AG08395 (cell line): Measurements from ENCODE around the gene GRIP1.
A peak's percentile ranks its signal among the peaks of the same experiment; 100 is the strongest.

Experiments used
- DNase-seq: peaks from one replicate; pipeline ENCODE4 v3.0.0; 2012; ENCODE audit warnings: mixed read lengths, low spot score

Gene GRIP1, protein sequence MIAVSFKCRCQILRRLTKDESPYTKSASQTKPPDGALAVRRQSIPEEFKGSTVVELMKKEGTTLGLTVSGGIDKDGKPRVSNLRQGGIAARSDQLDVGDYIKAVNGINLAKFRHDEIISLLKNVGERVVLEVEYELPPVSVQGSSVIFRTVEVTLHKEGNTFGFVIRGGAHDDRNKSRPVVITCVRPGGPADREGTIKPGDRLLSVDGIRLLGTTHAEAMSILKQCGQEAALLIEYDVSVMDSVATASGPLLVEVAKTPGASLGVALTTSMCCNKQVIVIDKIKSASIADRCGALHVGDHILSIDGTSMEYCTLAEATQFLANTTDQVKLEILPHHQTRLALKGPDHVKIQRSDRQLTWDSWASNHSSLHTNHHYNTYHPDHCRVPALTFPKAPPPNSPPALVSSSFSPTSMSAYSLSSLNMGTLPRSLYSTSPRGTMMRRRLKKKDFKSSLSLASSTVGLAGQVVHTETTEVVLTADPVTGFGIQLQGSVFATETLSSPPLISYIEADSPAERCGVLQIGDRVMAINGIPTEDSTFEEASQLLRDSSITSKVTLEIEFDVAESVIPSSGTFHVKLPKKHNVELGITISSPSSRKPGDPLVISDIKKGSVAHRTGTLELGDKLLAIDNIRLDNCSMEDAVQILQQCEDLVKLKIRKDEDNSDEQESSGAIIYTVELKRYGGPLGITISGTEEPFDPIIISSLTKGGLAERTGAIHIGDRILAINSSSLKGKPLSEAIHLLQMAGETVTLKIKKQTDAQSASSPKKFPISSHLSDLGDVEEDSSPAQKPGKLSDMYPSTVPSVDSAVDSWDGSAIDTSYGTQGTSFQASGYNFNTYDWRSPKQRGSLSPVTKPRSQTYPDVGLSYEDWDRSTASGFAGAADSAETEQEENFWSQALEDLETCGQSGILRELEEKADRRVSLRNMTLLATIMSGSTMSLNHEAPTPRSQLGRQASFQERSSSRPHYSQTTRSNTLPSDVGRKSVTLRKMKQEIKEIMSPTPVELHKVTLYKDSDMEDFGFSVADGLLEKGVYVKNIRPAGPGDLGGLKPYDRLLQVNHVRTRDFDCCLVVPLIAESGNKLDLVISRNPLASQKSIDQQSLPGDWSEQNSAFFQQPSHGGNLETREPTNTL

DNA sequence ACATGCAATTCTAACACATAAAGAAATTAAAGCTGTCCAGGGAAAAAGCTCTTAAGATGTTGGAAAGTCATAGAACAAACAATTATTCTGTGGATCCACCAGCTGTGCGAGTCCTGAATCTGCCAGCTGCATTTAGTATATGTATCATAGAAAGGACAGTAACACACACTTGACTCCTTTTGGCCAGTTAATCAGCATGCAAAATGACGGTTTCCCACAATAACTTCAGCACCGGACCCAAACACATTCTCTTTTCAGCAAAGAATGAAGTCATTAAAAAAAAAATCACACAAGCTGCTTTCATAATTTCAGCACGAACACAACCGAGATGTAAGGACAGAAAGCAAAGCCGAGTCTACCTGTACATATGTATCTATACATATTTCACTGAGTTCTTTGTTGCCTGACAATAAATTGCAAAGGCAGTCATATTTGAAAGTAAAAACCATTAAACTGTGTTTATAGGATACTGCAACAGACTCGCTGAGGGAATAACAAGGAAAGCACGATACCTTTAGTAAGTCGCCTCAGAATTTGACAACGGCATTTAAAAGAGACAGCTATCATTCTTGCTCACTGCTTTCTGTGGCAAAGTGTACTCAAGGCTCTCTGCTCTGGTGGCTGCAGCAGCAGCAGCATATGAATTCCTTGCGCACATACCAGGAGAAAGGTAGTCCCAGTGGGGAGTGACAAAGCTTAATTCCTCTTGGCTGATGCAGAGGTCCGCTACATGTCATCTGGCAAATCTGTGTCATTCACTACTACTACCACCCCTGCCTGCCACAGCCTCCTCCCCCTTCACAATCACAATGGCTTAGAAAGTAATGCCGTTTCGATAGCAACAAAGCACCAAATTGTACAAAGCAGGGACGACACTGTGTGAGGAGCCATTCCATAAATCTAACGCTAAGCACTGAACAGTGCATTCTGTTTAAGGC lies at the start of gene GRIP1:
GRIP1 (minus strand) TSS at position 739 of the 938 bp plus-strand sequence; CDS start at position 567, 172 bp downstream.
- no peak for DNase-seq

- DNase-seq, result no peak
Measured at GRCh38 chr12:66726556-66726955, 47.7 kb upstream of the GRIP1 start.

GRCh38 chr12:66725031-66725430 lies 46.2 kb upstream of the GRIP1 start:
- no peak for DNase-seq

- DNase-seq, result no peak
Measured at GRCh38 chr12:66724616-66725015, 45.7 kb upstream of the GRIP1 start.

DNA sequence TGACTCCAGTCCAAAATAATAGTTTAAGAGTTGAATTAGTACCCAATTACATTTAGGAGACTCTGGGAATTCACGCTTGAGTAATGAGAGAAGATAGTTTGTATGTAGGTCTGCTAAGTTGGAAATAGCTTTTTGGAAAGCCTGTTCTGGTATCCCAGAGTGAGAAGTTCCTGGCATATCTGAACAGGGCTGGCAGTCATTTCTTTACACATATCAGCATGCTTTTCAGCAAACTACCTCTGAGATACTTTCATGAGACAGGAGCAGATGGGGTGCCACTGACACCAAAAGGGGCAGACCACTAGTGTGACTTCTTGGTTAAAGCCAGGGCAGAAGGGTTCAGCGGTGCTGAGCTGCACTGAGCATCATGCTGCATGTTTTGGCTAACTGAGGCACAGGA lies 45.1 kb upstream of the GRIP1 start:
- DNase-seq, result no peak

DNA sequence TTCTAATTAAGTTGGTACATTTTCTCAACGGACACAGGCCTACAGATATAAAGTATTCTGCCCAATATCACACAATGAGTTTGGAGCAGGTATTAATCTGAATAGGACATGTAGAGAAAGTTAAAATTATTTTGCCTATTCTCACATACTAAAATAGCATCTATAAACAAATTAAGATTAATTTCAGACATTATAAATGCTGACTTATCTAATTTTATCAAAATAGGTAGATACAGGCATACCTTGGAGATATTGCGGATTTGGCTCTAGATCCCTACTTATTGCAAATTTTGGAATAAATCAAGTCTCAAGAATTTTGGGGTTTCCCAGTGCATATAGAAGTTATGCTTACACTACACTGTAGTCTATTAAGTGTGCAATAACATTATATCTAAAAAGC lies 41.0 kb upstream of the GRIP1 start:
- DNase-seq, result no peak

DNA sequence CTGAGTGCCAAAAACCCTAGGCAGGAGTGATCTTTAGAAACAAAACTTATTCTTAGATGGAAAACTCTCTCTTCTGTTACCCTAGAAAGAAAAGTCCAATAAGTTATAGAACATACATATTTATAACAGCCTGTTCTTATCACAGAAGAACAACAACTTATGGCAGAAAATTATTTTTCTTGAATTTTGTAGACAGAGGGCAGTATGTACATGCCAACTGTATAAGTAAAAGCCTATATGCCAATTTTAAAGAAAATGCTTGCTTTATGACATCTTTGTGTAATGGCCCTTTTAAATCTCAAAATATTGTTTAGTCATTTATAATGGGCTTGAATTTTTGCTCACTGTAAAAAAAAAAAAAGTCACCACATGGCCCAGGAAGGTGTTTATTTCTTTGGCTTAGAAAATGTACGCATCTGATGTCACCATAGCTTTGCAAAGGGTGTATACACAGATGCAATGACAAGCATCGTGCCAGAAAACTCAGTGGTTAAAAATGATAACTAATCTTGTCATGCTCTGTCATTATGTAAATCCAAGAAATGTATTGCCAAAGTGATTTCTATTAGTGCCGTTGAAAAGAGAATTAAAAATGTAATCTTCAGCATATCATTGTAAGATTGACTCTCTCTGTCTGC lies 38.3 kb upstream of the GRIP1 start:
- no peak for DNase-seq

DNA sequence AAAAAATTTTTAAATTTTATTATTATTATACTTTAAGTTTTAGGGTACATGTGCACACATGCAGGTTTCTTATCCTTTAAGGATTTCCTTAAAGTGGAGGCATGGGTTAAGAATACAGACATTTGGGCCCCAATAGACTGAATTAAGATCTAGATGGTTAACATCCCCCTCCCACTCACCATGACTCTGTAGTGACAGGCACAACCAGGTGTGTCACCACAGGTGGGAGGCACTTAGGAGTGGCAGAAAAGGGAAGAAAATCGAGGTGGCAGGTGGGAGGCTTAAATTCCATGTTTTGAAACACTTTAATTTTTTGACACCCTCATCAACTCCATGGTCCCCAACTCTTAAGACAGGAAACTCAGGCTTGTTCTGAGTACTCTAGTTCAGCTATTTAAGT lies 37.6 kb upstream of the GRIP1 start:
- DNase-seq, result no peak

DNA sequence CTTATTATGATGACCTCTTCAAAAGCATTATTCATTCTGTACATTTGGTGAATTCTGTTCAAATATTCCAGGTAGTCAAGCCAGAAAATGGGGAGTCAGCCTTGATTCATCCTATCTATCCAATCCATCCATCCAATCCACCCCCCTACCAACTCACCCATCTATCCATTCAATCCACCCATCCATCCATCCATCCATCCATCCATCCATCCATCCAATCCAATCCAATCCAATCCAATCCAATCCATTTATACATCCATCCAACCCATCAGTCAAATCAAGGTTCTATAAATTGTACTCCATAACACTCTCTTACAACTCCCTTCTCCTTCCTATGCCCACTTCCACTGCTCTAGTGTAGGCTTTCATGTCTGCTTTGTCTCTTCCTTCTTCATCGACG lies 35.8 kb upstream of the GRIP1 start:
- DNase-seq, result no peak

- DNase-seq, result no peak
Measured at GRCh38 chr12:66713984-66714383, 35.1 kb upstream of the GRIP1 start.

- no peak for DNase-seq
Measured at GRCh38 chr12:66709893-66710292, 31.0 kb upstream of the GRIP1 start.

DNA sequence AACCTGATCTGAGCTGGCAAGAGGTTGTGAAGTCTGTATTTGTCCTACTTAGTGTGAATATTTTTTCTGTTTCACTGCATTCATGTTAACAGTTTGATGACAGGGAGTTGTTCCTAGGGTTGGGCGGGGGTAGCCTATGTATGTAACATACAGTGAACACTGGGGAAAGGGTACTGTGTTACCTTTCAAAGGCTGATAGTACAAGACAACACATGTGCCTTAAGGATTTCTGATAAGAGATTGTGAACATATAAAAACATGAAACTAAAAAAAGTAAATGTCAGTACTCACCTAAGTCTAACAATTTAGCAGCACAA lies 30.5 kb upstream of the GRIP1 start:
- DNase-seq, result no peak

GRCh38 chr12:66708704-66709456 lies 30.0 kb upstream of the GRIP1 start:
- peak; percentile 17 for DNase-seq

GRCh38 chr12:66707002-66707697 lies 28.3 kb upstream of the GRIP1 start:
- DNase-seq, result no peak

GRCh38 chr12:66699738-66700482 lies 21.0 kb upstream of the GRIP1 start:
- DNase-seq, result no peak

DNA sequence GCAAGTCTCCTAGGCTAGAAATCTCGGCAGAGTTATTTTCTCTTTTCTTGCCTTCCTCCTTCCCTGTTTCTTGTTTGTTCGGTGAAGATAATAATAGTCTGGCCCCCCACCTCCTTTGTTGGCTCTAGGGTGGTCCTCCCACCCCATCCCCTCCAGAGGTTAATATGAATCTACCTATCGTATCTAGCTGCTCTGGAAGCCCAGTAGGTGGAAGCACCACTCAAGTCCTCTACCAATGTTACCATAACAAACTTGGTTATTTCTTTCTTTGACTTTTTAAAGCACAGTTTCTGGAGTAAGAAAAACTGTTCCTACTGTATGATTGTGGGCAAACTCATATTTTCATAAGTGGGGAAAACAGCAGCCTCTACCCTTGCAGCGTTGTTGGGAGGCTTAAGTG lies 19.7 kb upstream of the GRIP1 start:
- no peak for DNase-seq

DNA sequence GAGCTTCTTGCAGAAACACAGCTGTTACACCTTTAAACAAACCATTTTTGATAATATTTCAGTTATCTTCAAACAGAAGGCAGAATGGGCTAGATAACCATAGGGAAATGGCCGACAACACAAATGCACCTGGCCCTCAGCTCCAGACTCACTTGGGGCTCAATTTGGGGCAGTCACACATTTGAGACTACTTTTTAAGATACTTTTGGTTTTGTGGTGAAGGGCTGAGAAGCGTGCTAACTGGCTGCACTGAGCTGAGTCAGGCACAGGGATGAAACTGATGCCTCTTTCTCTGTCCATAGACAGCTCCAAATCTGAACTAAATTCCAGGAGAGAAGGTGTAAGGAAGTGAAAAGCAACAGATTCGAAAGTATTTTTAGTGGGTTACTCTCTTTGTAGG lies 18.5 kb upstream of the GRIP1 start:
- DNase-seq, result no peak

DNA sequence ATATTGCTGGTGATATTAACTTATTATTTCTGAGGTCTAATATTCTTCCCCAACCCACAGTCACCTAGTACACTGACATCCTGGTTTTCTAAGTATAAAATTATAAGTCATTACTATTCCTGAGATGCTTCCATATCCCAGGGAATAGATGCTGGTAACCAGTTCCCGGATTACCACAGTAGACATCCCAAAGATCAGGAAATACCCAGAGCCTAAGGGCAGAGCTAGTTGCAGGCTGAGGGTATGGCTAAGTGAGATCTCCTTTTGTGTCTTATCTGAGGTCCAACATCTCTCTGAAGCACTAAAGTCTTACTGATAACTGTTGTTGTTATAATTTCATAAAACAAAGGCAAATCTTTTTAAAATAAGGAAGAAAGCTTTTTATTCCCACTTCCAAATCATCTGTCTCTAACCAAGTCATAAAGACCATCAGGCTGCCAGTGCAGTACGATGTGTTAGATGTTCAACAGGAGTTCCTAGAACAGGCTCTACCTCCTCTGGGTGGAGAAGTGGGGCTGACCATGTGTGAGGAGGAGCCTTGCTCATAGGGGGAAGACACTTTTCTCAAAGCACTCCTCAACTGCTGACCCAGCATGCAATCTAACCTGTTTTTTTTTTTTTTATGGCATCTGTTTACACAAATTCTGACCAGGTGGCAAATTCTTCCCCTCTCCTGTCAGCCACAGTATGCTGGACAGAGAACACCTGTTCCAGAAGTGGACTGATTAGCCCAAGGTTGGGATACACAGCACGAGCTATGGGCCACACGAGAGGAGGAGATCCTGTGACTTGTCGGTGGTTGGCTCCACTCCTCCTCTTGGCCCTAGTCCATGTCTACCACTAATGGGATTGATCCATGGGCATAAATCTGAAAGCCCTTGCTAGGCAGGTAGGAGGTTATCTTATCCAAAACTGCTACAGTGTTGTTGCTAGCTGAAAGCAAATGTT lies 16.1 kb upstream of the GRIP1 start:
- DNase-seq, result no peak
